ENCODE results near the gene SLC35F4.

Gene SLC35F4

DNA sequence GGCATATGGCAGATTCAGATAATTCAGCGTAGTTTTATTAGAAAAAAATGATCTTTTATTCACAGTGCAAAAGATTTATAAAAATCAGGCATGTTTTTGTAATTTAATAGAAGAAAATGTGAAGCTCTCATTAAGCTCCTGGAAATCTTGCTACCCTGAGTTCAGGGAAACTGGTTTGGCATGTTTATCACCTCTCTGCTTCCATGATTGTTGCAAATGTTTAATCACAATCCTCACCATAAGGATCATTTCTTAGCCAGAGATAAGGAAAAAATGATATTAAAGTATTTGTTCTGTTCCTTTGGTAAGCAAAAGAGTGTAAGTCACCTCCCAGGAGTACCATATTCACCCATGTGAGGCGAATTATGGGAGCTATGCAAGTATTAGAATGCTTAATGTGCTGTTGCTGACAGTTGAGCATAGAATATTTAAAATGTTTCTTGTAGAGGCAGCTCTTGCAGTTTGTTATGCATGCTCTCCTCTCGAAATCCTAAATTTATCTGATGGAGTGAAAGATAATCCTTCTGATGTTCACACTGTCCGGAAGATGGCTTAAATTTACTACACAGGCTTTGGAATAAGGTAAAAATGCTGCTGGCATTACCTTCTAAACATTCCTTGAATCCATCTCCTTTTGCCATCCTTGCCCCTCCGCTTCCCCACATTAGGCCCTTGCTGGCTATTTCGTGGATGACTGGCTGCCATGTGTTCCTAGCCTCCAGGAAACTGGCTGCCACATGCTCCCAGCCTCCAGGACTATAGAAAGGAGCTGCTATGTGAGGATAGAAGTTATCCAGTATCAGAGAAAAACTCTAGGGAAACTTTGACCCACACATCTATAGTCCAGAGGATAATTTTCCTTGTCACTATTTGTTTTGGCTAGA, 256.5 kb downstream of the SLC35F4 start:
- DNase-seq: no peak

DNA sequence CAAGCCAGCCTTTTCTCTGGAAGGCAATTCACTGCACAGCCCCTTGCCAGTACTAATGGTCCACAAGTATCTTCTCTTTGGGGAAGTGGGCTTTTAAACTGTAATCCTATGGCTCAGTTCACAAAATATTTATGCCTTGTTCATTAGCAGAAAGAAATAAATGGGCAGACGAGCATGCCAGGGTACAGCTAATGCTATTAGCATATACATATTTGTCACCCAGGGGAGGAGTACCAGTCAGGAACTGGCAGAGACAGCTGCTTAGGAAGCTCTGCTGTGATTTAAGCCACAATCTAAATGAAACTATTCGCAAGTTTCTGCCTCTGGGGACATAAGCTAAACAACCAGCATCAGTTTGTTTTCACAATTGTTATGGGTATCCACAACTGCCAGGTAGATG, 258.8 kb downstream of the SLC35F4 start:
- no peak for DNase-seq

DNA sequence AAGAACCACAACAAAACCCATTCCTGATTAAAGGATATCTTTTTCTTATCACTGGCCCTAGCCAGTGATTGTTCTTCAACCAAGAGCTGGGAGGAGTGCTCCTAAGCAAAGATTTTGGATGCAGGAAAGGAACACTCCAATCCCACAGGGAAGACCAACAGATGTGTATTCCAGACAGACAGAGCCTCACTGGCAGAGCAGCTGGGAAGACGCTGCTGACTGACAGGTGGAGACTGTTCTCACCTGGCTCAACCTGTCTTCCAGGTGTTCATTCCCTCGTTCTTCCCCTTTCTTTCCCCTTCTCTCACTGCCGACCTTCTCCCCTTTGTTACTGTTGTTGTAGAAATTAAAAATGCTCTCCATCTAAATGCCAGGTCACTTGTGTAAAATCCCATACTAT, 282.5 kb downstream of the SLC35F4 start:
- no peak for DNase-seq

DNA sequence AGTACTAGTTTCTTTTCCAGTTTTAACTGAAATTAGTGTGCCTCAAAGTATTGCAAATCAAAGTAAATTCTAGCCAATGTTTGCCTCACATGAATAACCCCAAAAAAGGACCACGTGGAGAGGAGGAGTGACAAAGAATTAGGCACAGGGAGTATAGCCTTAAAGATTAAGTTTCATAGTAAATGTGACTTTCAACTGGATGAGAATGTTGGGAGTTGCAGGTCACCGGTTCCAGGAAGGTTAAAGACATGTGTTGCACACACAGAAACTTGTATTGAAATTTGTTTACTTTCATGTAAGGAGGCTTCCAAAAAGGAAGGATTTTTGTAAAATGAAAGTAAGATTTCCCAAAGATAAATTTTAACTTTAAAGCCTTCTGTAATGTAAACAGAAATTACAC, 283.1 kb downstream of the SLC35F4 start:
- no peak for DNase-seq

DNA sequence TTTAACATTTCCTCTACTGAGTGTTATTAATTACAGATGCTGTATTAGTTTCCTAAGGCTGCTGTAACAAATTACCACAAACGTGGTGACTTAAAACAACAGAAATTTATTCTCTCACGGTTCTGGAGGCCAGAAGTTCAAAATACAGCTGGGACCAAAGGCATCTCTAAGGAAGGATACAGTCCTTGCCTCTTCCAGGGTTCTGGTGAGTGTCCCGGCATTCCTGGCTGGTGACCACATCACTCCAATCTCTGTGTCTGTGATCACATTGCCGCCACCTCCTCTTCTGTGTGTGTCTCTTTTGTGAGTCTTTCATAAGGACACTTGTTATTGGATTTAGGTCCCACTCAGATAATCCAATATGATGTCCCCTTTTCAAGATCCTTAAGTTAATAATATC, 287.1 kb downstream of the SLC35F4 start:
- peak; percentile 26 for DNase-seq

DNA sequence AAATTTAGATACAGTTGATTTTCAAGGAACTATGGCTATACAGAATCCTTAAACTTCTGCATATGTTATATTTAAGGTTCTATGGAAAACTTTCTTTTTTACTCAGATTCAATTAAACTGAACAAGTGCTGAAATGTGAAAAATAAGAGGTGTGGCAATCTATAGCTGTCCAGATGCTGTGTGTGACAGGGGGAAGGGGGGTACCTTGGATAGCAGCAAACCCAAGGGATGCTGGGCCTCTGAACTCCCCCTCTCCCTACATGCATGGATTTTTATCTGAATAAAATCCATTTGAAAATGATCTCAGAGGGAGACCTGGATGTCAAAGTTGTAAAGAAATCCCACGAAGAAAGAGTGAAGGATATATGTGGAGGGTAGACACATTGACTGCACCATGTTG, 289.4 kb downstream of the SLC35F4 start:
- DNase-seq: no peak

DNA sequence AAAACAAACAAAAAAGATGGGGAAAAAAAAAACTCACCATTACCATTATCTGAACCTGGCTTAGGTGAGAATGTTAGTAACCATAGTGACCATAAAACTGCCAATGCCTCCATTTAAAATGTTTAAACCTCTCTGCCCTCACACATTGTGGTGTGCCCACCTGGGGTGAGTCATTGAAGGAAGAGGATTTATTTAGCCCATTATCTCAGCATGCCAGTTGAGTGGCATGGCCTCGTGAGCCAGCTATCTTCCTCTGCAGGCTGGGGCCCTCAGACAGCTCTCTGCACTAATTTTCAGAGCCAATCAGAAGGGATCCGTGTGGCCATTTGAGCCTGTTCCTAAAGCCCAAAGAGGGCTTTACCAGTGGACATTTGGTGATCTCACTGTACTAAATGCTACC, 290.4 kb downstream of the SLC35F4 start:
- DNase-seq: no peak

DNA sequence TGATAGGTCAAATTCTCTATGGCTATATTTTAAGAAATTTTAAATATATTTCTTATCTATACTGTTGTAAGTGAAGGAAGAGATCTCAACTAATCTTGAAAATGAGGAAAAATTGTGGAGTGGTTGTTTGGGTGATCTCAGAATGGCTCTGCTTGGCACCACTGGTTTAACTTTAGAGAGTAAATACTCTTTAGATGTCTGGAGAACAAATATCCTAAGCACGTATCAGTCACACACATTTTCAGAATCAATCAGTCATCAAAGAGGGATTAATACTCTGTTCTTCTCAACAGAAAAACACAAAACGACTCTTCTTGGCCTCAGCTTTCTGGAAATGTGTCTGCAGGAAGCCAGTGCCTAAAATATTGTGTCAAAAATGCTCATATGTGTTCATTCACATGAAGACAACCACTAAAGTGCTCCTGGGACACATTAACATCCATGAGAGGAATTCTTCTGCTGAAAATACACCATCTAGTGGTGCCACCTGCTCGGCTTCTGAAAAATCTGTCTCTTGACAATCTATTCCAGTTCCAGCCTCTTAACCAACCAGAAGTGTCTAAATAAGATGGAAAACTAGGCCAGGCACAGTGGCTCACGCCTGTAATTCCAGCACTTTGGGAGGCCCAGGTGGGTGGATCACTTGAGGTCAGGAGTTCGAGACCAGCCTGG, 291.1 kb downstream of the SLC35F4 start:
- no peak for DNase-seq

DNA sequence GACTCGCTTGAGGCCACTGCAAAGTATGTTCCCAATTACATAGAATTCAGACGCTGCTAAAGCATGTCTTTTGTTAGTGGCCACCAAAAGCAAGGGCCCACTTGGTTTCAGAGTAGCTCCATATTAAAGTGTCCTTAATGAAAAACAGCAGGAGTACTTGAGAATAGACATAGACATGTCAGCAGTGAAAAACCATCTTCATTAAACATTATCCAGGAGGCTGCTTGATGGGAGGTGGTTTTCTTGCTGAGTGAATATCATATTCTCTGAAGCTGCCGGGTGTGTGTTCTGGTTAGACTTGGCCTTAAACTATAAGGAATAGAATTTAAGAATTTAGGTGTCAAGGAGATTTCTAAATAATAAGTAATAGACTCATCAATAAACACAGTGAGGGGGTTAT, 292.7 kb downstream of the SLC35F4 start:
- no peak for DNase-seq

DNA sequence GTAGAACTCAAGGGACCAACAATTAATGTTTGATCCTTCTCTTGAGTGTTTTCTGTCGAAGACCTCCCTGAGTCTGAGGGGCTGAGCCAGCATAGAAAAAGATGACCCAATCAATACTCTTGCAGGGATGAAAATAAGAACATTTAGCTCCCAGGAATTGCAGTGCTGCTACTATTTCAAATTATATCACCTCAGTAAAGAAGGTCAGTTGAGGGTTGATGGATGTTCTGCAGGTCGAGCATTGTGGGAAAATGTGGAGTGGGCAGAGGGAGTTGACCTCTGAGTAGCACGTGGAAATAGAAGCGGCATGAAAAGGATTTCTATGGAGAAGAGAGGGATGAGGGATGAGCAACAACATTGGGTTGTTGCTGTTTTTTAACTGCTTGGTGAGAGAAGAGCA, 297.3 kb downstream of the SLC35F4 start:
- no peak for DNase-seq

DNA sequence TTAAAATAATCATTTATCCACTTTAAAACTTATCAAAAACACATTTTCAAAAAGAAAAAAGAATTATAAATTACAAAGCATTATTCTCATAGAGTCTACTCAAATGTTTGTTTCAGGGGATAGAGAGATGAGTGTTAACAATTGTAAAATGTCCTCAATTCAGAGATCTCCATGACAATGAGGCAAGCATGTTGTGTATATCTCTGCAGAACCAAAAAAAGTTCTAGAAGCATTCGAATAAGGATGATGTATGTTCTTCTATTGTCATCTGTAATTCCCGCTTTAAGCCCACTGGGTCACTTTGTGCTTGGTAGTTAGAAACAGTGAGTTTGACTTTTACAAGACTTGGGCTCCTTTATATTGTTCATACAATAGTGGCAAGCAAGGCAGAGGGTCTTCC, 298.7 kb downstream of the SLC35F4 start:
- no peak for DNase-seq

DNA sequence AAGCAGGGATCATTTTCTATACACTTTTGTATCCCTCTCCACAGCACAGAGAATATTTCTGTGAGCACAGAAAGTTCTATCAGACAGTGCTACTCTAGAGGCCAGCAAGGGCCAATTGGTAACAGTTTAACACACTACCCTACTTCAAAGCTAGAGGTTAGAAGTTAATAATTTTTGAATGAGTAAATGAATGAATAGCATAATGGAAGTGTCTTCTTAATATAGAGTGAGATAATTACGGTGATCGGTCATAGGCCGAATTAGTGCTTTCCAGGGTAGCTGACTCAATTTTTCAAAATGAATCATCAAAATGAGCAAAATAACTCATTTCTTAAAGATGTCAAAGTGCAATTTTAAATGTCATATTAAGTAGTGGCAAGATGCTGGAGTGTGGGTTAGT, 305.2 kb downstream of the SLC35F4 start:
- DNase-seq: no peak

DNA sequence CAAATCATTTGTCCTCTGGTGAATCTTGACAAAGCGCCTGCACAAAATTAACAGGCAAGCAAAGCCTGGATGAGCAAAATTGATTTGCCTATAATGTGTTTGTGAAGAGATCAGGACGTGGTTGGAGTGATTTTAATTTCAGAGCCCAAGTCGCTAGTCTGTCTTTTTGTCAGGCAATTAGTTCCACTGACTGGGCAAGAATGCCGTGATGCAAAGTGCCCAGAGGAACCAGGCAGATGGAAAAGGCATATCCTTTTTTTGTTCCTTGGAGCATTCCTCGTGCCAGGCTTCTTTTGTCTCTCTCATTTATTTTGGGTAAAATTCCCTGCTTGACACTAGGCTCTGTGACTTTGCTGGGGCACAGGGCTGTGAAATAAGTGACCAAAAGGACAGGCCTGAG, 306.3 kb downstream of the SLC35F4 start:
- DNase-seq: no peak

DNA sequence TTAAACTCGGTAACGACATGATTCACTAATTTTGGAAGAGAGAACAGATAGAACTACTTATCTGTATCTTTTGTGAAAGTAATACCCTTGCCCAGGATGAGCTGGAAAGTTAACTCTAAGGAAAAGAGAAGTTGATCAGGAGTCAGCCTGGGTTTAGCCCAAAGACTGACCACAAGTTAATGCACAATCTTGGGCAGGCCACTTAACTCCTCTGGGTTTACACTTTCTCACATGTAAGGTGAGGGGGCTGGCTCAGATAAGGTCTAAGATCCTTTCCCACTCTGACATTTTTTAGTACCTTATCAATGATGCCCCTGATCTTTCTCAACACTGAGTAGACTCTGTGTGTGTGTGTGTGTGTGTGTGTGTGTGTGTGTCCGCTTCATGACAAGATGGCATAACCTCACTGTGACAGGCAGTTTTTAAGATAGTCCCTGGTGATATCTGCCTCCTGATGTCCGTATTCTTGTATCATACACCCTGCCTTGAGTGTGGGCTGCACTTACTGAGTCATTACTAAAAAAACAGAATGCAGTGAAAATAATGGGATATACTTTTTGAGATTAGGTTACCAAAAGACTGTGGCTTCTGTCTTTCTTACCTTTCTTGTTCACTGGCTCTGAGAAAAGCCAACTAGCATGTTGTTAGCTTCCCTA, 316.0 kb downstream of the SLC35F4 start:
- DNase-seq: no peak

DNA sequence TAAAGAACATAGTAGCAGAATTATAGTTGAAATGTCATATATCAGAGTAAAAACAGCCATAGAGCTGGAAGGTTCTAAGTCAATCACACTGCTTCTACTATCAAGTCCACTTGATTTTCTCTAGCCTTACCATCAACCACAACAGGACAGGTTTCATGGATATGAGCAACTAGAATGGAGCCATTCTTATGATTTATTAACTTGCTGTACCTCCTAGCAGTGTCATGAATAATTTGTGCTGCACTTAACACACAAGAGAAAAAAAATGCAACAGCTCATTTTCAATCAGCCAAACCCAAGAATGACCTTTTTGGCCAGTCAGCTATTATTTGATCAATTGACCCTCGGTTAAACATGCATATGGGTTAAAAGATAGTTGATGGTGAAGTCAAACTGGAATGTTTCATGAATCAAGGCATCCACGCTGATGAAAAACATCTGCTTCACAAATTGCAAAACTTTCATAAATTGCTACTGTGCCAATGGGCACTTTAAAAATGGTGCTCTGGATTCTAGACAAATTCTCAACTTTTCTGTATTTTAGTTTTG, 316.8 kb downstream of the SLC35F4 start:
- no peak for DNase-seq

DNA sequence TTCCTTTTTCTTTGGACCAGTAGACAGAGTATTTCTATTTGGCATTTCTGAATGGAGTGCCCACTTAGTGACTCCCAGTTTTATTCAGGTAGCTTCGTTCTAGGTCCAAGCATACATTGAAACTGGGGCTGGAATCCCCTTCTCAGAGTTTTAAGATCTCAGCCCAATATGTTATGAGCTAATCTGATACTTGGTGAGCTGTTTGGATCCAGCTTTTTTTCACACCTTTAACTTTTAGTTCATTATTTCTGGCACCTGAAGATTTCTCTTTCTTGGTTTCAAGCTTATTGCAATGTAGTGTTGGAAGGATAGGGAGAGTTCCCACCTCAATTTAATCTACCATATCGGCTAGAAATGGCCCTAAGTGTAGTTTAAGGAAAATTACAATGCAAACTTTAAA, 318.8 kb downstream of the SLC35F4 start:
- no peak for DNase-seq

DNA sequence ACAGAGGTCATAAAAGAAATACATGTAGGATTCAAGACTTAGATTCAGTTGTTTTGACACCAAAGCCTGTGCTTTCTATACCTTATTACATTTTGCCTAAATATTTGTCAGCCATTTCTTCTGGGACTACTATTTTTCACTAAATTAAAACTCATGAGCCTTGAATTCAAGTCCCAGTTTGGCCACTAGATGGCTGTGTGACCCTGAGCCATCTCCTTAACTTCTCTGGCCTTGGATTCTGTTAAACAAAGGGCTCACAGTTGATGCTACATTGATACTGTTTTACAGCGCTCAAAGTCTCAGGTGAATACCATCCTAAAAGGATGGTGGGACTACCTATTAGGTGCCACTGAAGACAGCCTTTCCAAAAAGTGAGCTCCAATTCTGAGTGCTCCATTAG, 332.7 kb downstream of the SLC35F4 start:
- peak; percentile 24 for DNase-seq

DNA sequence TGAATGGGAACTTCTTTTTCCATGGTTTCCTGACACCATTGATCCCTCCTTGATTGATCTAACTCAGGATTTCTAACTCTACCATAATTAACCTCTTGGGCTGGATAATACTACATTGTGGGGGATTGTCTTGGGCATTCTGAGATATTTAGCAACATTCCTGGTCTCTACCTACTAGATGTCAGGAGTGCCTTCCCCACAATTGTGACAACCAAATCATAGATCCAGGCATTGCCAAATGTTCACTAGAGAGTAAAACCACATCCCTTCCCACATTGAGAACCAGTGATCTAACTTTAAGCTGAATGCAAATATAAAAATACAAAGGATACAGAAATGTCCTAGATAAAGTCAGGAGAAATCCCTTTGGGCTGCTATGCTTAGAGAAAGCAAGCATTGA, 335.3 kb downstream of the SLC35F4 start:
- no peak for DNase-seq

DNA sequence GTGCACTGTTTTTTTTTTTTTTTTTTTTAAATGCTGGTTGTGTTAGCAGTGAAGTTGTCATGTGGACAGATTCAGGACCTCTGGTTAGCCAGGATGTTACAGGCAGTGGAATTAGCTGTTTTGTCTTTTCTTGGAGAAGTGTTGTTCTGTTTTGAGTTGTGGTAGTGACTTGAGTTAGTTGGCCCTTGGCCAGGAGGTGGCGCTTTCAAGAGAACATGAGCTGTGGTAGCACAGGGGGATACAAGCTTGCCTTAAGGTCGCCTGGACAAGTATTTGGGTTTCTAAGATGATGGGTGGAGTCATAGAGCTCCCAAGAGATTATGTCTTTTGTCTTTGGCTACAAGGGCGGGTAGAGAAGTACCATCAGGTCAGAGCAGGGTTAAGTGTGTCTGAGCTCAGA, 338.9 kb downstream of the SLC35F4 start:
- DNase-seq: no peak

DNA sequence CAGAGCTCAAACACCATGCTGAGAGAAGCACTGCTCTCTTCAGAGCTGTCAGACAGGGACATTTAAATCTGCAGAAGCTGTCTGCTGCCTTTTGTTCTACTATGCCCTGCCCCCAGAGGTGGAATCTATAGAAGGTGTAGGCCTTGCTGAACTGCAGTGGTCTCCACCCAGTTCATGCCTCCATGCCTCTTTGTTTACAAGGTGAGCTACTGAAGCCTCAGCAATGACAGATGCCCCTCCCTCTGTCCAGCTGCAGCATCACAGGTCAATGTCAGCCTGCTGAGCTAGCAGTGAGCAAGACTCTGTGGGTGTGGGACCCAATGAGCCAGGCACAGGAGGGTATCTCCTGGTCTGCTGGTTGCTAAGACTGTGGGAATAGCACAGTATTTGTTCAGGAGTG, 346.8 kb downstream of the SLC35F4 start:
- DNase-seq: no peak

Measured in femur (tissue), 1 donor.